ENCODE results near the gene RB1. TPM values are rescaled to one million over a fixed set of nuclear protein-coding genes. Genes with fewer than 3 reads are reported as not detected.

The RB1 gene
- total RNA-seq, 2 donors from 2014 or later = 26.5 to 48.1 TPM

- Histone ChIP-seq H3K36me3 (peaks cover 16% of the 10 kb centered on the region), H3K4me1 (ENCODE audit: control insufficient read depth in 1 of 2, low read depth in 2 of 2) (no peaks in the 10 kb centered on the region), H3K27ac (no peak overlapping the region), H3K9me3 (no peaks in the 10 kb centered on the region), H3K4me3 (no peak overlapping the region), H3K27me3 (replicated peaks; ENCODE audit: insufficient read depth) (no peaks in the 10 kb centered on the region)
- no peak for TF ChIP-seq CTCF (IDR thresholded peaks at IDR 0.05)
- DNase-seq (ENCODE audit: low spot score) (no peak), ATAC-seq (ENCODE audit: insufficient number of reproducible peaks, low FRiP score, low read depth) (no peak)
Measured at GRCh38 chr13:48266150-48266549, 37.4 kb upstream of the RB1 start.

- Histone ChIP-seq H3K4me3 (no peak overlapping the region), H3K4me1 (ENCODE audit: control insufficient read depth in 1 of 2, low read depth in 2 of 2) (no peaks in the 10 kb centered on the region), H3K27me3 (replicated peaks; ENCODE audit: insufficient read depth) (no peaks in the 10 kb centered on the region), H3K9me3 (no peaks in the 10 kb centered on the region), H3K36me3 (peaks cover 14% of the 10 kb centered on the region), H3K27ac (no peak overlapping the region)
- ATAC-seq (ENCODE audit: insufficient number of reproducible peaks, low FRiP score, low read depth) = no peak
- DNase-seq (ENCODE audit: low spot score) = no peak
- no peak for TF ChIP-seq CTCF (IDR thresholded peaks at IDR 0.05)
Measured at GRCh38 chr13:48266701-48267639, 36.6 kb upstream of the RB1 start.

GRCh38 chr13:48268019-48268418 lies 35.5 kb upstream of the RB1 start:
- DNase-seq (ENCODE audit: low spot score) (no peak), ATAC-seq (ENCODE audit: insufficient number of reproducible peaks, low FRiP score, low read depth) (no peak)
- H3K36me3 ChIP-seq = peaks cover 10% of the 10 kb centered on the region
- no peaks in the 10 kb centered on the region for H3K27me3 ChIP-seq (replicated peaks; ENCODE audit: insufficient read depth)
- H3K9me3 ChIP-seq = no peaks in the 10 kb centered on the region
- no peaks in the 10 kb centered on the region for H3K4me1 ChIP-seq (ENCODE audit: control insufficient read depth in 1 of 2, low read depth in 2 of 2)
- no peak overlapping the region for H3K4me3 ChIP-seq
- no peak for TF ChIP-seq CTCF (IDR thresholded peaks at IDR 0.05)
- no peak overlapping the region for H3K27ac ChIP-seq

GRCh38 chr13:48273346-48273745 lies 30.2 kb upstream of the RB1 start:
- H3K27ac ChIP-seq = no peak overlapping the region
- DNase-seq (ENCODE audit: low spot score) (no peak), ATAC-seq (ENCODE audit: insufficient number of reproducible peaks, low FRiP score, low read depth) (no peak)
- no peaks in the 10 kb centered on the region for H3K36me3 ChIP-seq
- no peaks in the 10 kb centered on the region for H3K27me3 ChIP-seq (replicated peaks; ENCODE audit: insufficient read depth)
- H3K9me3 ChIP-seq = no peaks in the 10 kb centered on the region
- no peaks in the 10 kb centered on the region for H3K4me1 ChIP-seq (ENCODE audit: control insufficient read depth in 1 of 2, low read depth in 2 of 2)
- TF ChIP-seq CTCF (IDR thresholded peaks at IDR 0.05) = no peak
- no peak overlapping the region for H3K4me3 ChIP-seq

GRCh38 chr13:48275507-48275906 lies 28.0 kb upstream of the RB1 start:
- no peak overlapping the region for H3K27ac ChIP-seq
- no peak for DNase-seq (ENCODE audit: low spot score)
- H3K36me3 ChIP-seq = no peaks in the 10 kb centered on the region
- no peaks in the 10 kb centered on the region for H3K27me3 ChIP-seq (replicated peaks; ENCODE audit: insufficient read depth)
- TF ChIP-seq CTCF (IDR thresholded peaks at IDR 0.05) = no peak
- H3K4me1 ChIP-seq (ENCODE audit: control insufficient read depth in 1 of 2, low read depth in 2 of 2) = no peaks in the 10 kb centered on the region
- H3K9me3 ChIP-seq = no peaks in the 10 kb centered on the region
- no peak overlapping the region for H3K4me3 ChIP-seq
- ATAC-seq (ENCODE audit: insufficient number of reproducible peaks, low FRiP score, low read depth) = no peak
